GM18907 (cell line): ENCODE data around the gene PDIA5.
"Not testable (repeated sequence)": the region's sequence is repeated elsewhere in the genome, so short reads cannot be mapped to it uniquely, and the experiment has no call there.

Experiments
- ATAC-seq: cut with Tn5 transposase; IDR thresholded peaks from one replicate; pipeline ENCODE4 v1.9.1; 2021; ENCODE audit warnings: mild to moderate bottlenecking, moderate library complexity; ENCODE audit not compliant: unreplicated experiment

The PDIA5 gene

GRCh38 chr3:123141276-123141675 is 74.5 kb downstream of the PDIA5 start:
- ATAC-seq, result no peak

DNA sequence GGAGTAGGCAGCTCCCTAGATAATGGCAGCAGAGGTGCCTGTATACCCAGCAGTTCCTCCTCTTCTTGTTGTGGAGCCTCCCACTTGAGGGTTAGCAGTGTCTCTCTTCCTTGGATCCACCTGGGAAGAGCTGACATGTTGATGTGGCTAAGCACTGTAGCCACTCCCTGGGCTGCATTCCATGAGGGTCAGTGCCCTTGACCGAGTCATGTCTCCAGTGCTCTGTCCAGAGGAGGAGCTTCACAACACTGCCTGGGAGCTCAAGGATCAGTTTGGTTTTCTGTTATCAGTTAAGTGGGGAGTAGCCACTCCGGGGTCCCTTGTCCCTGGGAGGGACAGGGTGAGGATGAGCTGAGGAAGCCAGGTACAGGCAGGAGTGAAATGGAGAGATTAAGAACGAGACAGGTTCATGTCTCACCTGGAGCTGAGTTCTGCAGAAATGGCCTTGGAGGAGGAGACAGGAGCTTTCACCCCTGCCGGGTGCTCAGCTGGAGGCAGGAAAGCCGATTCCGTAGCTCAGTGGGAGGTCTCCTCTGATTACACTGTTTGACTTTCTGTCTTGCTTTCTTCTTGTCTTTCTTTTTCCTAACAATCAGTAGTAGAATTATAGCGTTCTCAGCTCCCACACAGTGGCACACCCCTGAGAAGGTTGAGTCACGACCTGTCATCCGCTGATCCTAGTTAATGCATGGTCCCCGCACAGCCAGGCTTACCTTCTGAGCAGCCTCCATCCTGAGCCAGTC is 77.0 kb downstream of the PDIA5 start:
- ATAC-seq, result no peak

GRCh38 chr3:123147754-123148535 is 81.1 kb downstream of the PDIA5 start:
- ATAC-seq, result no peak

DNA sequence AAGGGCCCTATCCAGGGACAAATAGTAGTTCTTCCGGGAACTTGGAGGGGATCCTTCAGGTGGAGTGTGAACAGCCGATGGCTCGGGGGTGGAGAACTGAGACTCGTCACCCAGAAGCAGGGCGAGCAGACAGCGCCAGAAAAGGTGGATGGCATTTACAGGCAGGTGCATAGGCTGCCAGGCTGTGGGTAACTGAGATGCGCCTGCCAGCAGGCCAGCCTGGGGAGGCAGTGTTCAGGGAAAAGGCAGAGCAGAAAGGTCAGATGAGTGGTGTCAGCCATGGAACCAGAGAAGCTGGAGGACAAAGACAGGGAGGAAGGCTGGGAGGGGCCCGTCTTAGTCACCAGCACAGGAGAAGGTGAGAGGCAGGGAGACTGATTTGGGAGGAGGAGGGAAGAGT is 81.9 kb downstream of the PDIA5 start:
- no peak for ATAC-seq

DNA sequence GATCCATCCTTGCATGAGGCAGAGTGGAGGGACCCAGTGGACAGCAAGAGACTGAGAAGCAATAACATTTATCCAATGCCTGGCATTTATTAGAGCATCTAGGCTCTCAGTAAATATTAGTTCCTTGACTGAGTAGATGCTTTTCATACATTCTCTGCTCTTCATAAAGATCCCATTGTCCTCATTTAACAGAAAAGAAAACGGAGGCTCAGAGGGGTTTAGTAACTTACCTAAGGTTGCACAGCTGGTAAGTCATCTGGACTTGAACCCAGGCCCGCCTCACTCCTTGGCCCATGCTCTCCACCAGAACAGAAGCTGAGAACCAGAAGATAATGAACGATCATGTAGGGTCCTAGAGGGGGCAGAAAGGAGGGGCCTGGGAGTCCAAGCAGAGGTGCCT is 82.7 kb downstream of the PDIA5 start:
- ATAC-seq, result no peak

- ATAC-seq, result no peak
Observed at GRCh38 chr3:123150449-123151215, 83.8 kb downstream of the PDIA5 start.

GRCh38 chr3:123151251-123151705 is 84.5 kb downstream of the PDIA5 start:
- no peak for ATAC-seq

DNA sequence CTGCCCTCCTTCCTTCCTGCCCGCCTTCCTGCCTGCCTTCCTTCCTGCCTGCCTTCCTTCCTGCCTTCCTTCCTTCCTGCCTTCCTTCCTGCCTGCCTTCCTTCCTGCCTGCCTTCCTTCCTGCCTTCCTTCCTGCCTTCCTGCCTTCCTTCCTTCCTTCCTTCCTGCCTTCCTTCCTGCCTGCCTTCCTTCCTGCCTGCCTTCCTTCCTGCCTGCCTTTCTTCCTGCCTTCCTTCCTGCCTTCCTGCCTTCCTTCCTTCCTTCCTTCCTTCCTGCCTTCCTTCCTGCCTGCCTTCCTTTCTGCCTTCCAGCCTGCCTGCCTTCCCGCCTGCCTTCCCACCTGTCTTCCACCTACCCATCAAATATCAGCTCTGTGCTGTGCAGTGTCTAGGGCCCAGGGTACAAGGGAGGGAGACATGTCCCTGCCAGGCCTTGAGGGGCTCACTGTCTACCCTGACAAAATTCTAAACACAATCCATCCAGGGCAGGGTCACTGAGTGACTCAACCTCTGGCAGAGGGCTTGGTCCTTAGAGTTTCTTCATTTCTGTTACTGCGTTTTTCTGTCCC is 85.1 kb downstream of the PDIA5 start:
- ATAC-seq, result not testable (repeated sequence)

DNA sequence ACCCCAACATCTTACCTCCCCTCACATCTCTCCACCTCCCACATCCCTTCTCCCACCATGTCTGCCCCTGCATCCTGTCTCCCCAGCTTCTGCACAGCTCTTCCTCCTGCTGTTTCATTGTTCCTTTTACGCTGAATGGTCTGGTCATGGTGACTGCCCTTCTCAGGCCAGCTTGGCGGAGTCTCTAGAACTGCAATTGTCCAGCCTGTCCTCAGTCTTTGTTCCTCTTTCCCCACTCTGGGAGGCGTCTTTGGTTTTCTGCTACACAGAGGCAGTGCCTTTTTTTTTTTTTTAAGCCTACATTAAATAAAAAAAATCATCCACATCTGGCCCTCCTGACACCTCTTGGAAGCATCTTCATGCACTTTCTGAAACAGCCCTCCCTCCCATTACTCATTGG is 85.9 kb downstream of the PDIA5 start:
- no peak for ATAC-seq

GRCh38 chr3:123153125-123154019 is 86.5 kb downstream of the PDIA5 start:
- no peak for ATAC-seq

GRCh38 chr3:123154020-123154985 is 87.5 kb downstream of the PDIA5 start:
- no peak for ATAC-seq

- ATAC-seq, result no peak
Observed at GRCh38 chr3:123155471-123156011, 88.7 kb downstream of the PDIA5 start.

DNA sequence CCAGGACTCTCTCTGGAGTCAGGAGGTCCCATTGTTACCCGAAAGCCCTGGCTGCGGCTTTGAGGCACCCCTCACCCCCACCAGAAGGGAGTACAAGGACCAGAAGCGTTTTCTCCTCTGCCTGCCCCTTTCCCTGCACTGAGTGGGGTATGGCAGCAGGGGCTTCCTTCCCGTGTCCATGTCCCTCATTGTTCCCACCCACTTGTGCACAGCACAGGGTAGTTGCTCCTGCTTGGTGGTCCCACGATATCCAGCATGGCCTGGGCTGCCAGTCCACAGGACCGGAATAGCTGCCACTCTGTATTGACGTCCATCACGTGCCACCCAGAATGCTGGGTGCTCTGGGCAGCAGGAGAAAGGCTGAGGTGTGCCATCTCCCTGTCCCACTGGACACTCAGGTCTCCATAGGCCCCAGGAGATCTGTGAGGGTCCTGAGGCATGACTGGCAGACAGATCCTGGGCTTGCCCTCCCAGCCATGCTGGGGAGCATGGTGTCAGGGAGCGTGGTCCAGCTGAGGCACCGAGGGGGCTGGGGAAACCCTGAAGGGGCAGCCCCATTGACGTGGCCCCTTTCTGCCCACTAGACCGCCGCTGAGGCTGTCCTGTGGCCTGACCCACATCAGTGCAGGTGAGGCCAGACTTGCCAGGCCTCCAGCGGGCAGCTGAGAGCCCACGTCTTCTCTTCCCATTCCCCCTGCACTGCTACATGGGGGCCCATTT is 89.6 kb downstream of the PDIA5 start:
- no peak for ATAC-seq

GRCh38 chr3:123157209-123157597 is 90.4 kb downstream of the PDIA5 start:
- no peak for ATAC-seq

- no peak for ATAC-seq
Observed at GRCh38 chr3:123157598-123158287, 90.9 kb downstream of the PDIA5 start.

DNA sequence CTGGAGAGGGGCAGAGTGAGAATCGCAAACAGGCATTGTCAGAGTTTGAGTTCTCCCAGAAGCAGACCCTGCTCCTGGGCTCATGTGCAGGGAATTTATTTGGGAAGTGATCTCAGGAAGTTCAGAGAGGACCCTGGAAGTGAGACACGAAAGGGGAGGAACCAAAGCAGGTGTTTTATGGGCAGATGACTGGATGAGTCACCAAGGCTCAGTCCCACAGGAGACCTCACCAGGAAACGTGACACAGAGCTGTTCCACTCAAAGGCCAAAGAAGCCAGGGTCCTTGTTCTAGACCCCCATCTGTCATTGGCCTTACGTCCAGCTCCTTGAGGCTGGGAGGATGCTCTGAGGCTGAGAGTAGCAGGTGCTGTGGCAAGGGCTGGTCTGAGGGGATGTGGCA is 91.5 kb downstream of the PDIA5 start:
- no peak for ATAC-seq

DNA sequence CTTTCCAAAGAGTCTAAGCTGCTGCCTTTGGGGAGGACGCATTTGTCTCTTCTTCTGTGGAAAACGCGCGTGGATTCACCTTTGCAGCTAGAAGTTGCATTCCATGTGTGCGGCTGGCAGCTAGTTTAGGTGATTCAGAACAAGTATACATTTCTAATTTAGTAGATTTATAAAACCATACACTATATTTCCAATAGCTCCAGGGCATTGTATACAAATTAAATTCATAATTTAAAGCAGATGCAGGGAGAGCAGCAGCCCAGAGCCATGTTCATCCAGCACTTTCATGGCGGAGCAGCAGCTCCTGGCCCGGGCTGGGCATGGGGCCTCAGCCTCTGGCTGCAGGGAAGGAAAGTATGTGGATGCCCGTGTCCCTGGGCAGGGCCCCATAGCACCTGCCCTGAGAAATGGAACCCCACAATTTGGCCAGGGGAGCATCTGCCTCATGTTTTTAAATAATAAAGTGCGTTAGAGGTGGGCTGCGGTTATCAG is 92.1 kb downstream of the PDIA5 start:
- no peak for ATAC-seq
